Memory B cell (primary cell): Measurements from ENCODE around the gene GSTO2.
A peak's percentile ranks its signal among the peaks of the same experiment; 100 is the strongest.

Source experiments
- ATAC-seq: fragments of 150-1000 bp; cut with Tn5 transposase; 2 replicates; pipeline ENCODE4 v1.10.0; 2021; ENCODE audit warnings: low read depth, mild to moderate bottlenecking, moderate library complexity
- DNase-seq, 2 donors: peaks; one replicate each; pipeline ENCODE4 v3.0.0; 2022; ENCODE audit warnings: low spot score in 2 of 2
- H3K27ac Mint-ChIP-seq: one replicate; pipeline ENCODE4 v1.8.0; 2022; ENCODE audit warnings: mild to moderate bottlenecking, moderate library complexity, mixed read lengths
- H3K27me3 Mint-ChIP-seq: one replicate; pipeline ENCODE4 v1.8.0; 2022; ENCODE audit warnings: mixed read lengths
- H3K36me3 Mint-ChIP-seq: one replicate; pipeline ENCODE4 v1.8.0; 2022; ENCODE audit warnings: mild to moderate bottlenecking, mixed read lengths
- H3K4me1 Mint-ChIP-seq: one replicate; pipeline ENCODE4 v1.8.0; 2022; ENCODE audit warnings: mixed read lengths
- H3K4me3 Mint-ChIP-seq: one replicate; pipeline ENCODE4 v1.8.0; 2022; ENCODE audit warnings: mild to moderate bottlenecking, moderate library complexity, mixed read lengths
- H3K9me3 Mint-ChIP-seq: one replicate; pipeline ENCODE4 v1.8.0; 2022; ENCODE audit warnings: mixed read lengths

The GSTO2 gene

GRCh38 chr10:104300736-104301292, 31.8 kb downstream of the GSTO2 start:
- Mint-ChIP-seq H3K36me3 (no peaks in the 10 kb centered on the region), H3K9me3 (no peaks in the 10 kb centered on the region), H3K4me3 (no peak overlapping the region), H3K4me1 (peaks cover 6% of the 10 kb centered on the region), H3K27me3 (peaks cover 5% of the 10 kb centered on the region), H3K27ac (no peak overlapping the region)
- DNase-seq (no peak), ATAC-seq (no peak)

- Mint-ChIP-seq H3K9me3 (no peaks in the 10 kb centered on the region), H3K4me1 (peaks cover 10% of the 10 kb centered on the region), H3K27me3 (peaks cover 5% of the 10 kb centered on the region), H3K36me3 (no peaks in the 10 kb centered on the region), H3K27ac (no peak overlapping the region), H3K4me3 (no peak overlapping the region)
- DNase-seq: no peak
- no peak for ATAC-seq
Observed at GRCh38 chr10:104301907-104302690, 33.1 kb downstream of the GSTO2 start.

- ATAC-seq (no peak), DNase-seq (no peak)
- Mint-ChIP-seq H3K4me1 (peaks cover 23% of the 10 kb centered on the region), H3K9me3 (no peaks in the 10 kb centered on the region), H3K27ac (no peak overlapping the region), H3K4me3 (no peak overlapping the region), H3K36me3 (no peaks in the 10 kb centered on the region), H3K27me3 (peaks cover 5% of the 10 kb centered on the region)
Observed at GRCh38 chr10:104303594-104304355, 34.8 kb downstream of the GSTO2 start.

- Mint-ChIP-seq H3K27me3 (peaks cover 5% of the 10 kb centered on the region), H3K27ac (no peak overlapping the region), H3K4me3 (no peak overlapping the region), H3K4me1 (peaks cover 26% of the 10 kb centered on the region), H3K9me3 (no peaks in the 10 kb centered on the region), H3K36me3 (no peaks in the 10 kb centered on the region)
- no peak for DNase-seq
- no peak for ATAC-seq
Observed at GRCh38 chr10:104304356-104304745, 35.4 kb downstream of the GSTO2 start.

DNA sequence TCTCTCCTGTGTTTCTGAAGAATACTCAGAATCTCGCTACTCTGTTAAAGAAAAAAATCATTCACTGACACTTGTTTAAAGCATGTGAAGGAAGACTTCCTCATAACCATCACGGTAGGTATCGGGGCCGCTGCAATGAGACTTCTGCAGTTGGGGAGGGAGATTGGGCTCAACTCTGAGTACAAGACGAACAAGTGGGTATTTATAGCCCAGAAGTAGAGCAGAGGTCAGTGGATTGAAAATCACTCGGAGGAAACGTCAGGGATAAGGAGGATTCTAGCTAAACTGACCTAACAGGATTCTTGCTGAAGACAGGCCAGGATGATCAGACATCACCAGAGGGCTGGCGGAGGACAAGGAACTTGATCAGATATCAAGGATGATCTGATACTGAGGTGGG, 35.9 kb downstream of the GSTO2 start:
- peaks cover 5% of the 10 kb centered on the region for H3K27me3 Mint-ChIP-seq
- H3K27ac Mint-ChIP-seq: no peak overlapping the region
- H3K4me3 Mint-ChIP-seq: no peak overlapping the region
- H3K4me1 Mint-ChIP-seq: peaks cover 26% of the 10 kb centered on the region
- H3K36me3 Mint-ChIP-seq: no peaks in the 10 kb centered on the region
- ATAC-seq: no peak
- no peak for DNase-seq
- H3K9me3 Mint-ChIP-seq: no peaks in the 10 kb centered on the region

- Mint-ChIP-seq H3K36me3 (peaks cover under 1% of the 10 kb centered on the region), H3K27me3 (no peaks in the 10 kb centered on the region), H3K4me3 (no peak overlapping the region), H3K4me1 (peaks cover 24% of the 10 kb centered on the region), H3K27ac (no peak overlapping the region), H3K9me3 (no peaks in the 10 kb centered on the region)
- no peak for ATAC-seq
- no peak for DNase-seq
Observed at GRCh38 chr10:104306897-104307296, 37.9 kb downstream of the GSTO2 start.

- H3K9me3 Mint-ChIP-seq: no peaks in the 10 kb centered on the region
- no peaks in the 10 kb centered on the region for H3K27me3 Mint-ChIP-seq
- H3K27ac Mint-ChIP-seq: peak overlapping the region; percentile 87
- ATAC-seq (no peak), DNase-seq (no peak)
- H3K4me3 Mint-ChIP-seq: no peak overlapping the region
- H3K36me3 Mint-ChIP-seq: peaks cover 1% of the 10 kb centered on the region
- peaks cover 24% of the 10 kb centered on the region for H3K4me1 Mint-ChIP-seq
Observed at GRCh38 chr10:104307576-104308438, 38.8 kb downstream of the GSTO2 start.

DNA sequence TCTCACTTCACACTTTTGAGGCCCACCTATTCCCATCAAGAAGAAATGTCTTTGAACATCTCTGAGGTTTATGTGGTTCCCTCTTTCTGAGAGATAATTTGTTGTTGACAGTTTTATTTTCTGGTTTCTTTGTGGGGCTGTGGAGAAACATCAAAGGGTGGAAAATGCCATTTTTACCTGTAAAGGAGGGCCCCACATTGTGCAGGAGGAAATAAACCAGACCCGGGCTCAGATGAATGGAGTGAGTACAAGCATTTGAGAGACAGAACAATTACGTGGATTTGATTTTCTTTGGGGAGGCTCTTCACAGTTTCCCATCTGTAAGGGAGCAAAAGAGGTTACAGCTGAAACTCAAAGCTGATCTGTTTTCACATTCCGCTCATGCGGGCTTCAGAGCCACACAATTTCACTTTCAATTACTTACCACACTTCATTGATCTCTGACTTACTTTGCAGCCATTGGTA, 39.5 kb downstream of the GSTO2 start:
- no peaks in the 10 kb centered on the region for H3K27me3 Mint-ChIP-seq
- peaks cover 26% of the 10 kb centered on the region for H3K4me1 Mint-ChIP-seq
- H3K27ac Mint-ChIP-seq: peak overlapping the region; percentile 87
- H3K9me3 Mint-ChIP-seq: no peaks in the 10 kb centered on the region
- DNase-seq (no peak), ATAC-seq (peak; percentile 61)
- H3K4me3 Mint-ChIP-seq: no peak overlapping the region
- H3K36me3 Mint-ChIP-seq: peaks cover 6% of the 10 kb centered on the region

DNA sequence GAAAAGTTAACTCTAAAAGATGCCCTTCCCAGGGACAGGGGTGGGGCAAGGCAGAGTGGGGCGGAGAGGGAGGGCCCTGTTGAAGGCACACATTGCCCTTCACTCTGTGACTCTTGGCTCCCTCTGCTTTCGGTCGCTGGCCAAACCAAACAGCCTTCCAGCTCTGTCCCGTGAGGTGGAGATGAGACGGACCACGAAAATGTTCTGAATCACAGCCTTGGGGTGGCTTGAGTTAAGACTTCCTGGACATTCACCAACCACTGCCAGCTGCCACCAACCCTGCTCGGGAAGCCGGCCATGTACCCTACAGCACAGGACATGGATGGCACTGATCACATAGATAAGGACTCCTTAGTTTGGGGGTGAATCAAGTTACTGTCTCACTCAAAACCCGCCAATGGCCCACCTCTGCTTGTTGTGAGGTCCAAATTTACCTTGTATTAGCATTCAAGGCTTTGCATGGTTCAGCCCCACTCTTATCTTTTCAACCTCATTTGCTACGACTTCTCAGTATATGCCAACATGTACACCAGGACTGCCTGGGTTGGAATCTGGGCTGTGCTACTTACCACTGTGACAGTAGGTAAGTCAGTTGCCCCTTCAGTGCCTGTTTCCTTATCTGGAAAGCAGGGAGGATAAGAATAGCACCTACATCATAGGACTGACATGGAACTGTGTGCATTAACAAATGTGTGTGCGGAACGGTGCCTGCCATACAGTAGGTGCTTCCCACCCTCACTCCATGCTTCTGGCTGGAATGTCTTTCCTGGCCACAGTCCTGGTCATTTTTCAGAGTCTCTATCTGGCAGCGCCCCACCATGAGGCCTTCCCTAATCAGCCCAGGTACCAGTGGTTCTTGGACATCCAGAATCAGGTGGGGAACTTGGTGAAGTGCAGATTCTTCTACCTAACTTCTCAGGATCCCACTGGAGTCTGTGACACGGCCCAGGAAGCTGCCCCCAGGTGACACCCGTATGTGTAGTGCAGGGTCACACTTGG, 41.3 kb downstream of the GSTO2 start:
- DNase-seq: no peak
- Mint-ChIP-seq H3K36me3 (peaks cover 7% of the 10 kb centered on the region), H3K27me3 (no peaks in the 10 kb centered on the region), H3K4me3 (no peak overlapping the region), H3K27ac (peak overlapping the region; percentile 81), H3K9me3 (no peaks in the 10 kb centered on the region), H3K4me1 (peaks cover 26% of the 10 kb centered on the region)
- no peak for ATAC-seq

DNA sequence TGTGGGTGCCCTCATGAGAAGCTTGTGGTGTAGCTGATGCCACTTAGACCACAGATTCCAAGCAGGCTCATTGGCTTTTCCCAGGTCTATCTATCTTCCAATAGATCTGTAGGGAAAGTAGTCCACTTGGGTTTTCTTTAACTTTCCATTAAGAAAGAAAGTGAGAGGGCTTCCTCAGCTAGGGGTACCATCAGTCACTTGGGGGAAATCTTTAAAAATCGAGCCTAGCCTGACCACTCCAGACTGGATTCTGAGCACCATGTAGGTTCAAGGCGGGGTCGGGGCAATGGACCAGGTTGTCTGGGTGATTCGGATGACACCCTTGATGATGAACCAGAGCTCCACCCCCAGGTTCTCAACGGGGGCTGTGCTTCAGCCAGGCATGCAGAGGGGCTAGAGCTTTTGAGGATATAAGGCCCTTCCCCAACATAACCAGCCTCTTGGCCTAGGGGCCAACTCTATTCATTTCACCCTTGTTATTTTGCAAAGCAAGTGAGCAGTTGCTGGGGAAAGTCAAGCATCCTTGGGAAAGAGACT, 42.3 kb downstream of the GSTO2 start:
- ATAC-seq: no peak
- H3K27ac Mint-ChIP-seq: peak overlapping the region; percentile 81
- peaks cover 18% of the 10 kb centered on the region for H3K4me1 Mint-ChIP-seq
- no peaks in the 10 kb centered on the region for H3K9me3 Mint-ChIP-seq
- H3K4me3 Mint-ChIP-seq: no peak overlapping the region
- DNase-seq: no peak
- no peaks in the 10 kb centered on the region for H3K27me3 Mint-ChIP-seq
- peaks cover 8% of the 10 kb centered on the region for H3K36me3 Mint-ChIP-seq

DNA sequence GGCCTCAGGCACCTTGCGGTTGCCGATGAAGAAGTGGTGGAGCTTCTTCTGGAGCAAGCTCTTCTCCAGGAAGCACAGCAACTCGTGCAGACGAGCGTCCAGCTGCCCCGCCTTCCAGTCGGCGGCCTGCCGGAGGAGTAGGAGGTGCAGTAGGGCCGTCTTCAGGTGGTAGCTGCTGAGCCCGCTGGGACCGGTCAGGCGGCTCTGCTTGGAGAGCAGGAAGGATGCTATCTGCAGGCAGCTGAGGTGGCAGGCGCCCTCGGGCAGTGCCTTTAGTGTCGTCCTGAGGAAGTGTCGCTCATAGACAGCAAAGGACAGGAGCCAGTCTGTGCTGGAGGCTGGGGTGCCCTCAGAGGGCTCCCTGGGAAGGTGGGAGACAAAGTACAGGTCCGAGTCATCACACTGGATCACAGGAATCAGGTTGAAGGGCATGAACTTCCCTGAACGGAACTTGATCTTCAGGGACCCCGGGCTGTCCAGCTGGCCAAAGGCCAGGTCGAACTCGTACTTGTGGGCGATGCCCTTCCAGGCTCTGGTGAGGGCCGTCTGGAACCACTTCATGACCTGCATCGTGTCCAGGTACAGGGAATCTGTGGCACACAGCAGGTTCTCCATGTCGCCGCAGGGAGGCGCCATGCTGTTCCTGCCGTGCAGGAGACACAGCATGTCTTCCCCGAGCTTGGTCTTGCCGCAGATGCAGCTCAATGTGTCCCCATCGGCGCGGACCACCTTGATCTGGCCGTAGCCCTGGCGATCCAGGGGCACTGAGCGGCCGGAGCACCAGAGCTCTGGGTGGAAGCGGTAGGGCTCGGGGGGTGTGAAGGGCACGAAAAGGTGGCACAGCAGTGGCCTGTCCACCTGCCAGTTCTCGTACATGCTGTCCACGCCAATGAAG, 45.9 kb downstream of the GSTO2 start:
- Mint-ChIP-seq H3K27ac (no peak overlapping the region), H3K4me3 (no peak overlapping the region), H3K36me3 (peaks cover 12% of the 10 kb centered on the region), H3K27me3 (no peaks in the 10 kb centered on the region), H3K4me1 (peaks cover 30% of the 10 kb centered on the region), H3K9me3 (no peaks in the 10 kb centered on the region)
- no peak for ATAC-seq
- no peak for DNase-seq

DNA sequence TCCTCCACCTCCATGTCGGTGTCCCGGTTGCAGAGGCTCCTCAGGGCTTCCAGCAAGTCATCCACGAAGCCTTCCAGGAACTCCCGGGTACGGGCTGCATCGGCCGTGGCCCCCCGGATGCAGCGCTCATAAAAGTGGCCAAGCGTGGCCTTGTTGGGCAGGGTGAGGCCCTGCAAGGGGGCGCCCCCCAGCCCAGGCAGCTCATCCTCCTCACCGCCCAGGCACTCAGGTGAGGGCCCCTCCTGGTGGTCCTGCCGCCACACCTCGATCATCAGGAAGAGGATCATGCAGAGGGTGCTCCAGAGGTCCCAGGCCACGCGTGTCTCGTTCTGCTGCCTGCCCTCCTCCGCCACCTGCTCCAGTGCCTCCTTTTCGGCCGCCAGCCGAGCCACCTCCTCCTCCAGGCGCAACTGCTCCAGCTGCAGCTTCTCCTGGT, 46.5 kb downstream of the GSTO2 start:
- Mint-ChIP-seq H3K4me1 (peaks cover 35% of the 10 kb centered on the region), H3K27ac (no peak overlapping the region), H3K4me3 (no peak overlapping the region), H3K9me3 (no peaks in the 10 kb centered on the region), H3K27me3 (no peaks in the 10 kb centered on the region), H3K36me3 (peaks cover 12% of the 10 kb centered on the region)
- DNase-seq (no peak), ATAC-seq (no peak)
